HL-60 (cell line): ENCODE data around the gene C19orf47.
A peak's percentile ranks its signal among the peaks of the same experiment; 100 is the strongest.

Experiments used
- DNase-seq, 2 experiments: peaks; one replicate each; pipeline ENCODE4 v3.0.0-alpha.2; 2010 to 2020; ENCODE audit warnings: low read depth in 1 of 2, low spot score in 1 of 2
- H3K27ac ChIP-seq: fragments of 250-450 bp; sonication (Bioruptor Pico); replicated peaks from 2 replicates; pipeline ENCODE4 v1.5.1; 2020; ENCODE audit warnings: mild to moderate bottlenecking, moderate library complexity
- H3K27me3 ChIP-seq: fragments of 250-450 bp; sonication (Bioruptor Pico); 2 replicates; pipeline ENCODE4 v1.5.1; 2021; ENCODE audit warnings: mild to moderate bottlenecking, moderate library complexity; ENCODE audit not compliant: insufficient read depth, poor library complexity, severe bottlenecking
- H3K4me3 ChIP-seq: replicated peaks from 2 replicates; pipeline ENCODE4 v1.5.1; 2011; ENCODE audit warnings: mild to moderate bottlenecking, control low read depth, low read length; ENCODE audit not compliant: insufficient read depth
- GABPA ChIP-seq: IDR thresholded peaks from 2 replicates; pipeline ENCODE4 v1.6.1; 2012; ENCODE audit warnings: low read depth
- POLR2AphosphoS5 ChIP-seq: IDR thresholded peaks from 2 replicates; pipeline ENCODE4 v1.6.1; 2012; ENCODE audit warnings: low read depth
- REST ChIP-seq: IDR thresholded peaks from 2 replicates; pipeline ENCODE4 v1.6.1; 2012; ENCODE audit warnings: low read depth; ENCODE audit not compliant: insufficient replicate concordance
- SPI1 ChIP-seq: IDR thresholded peaks from 2 replicates; pipeline ENCODE4 v1.6.1; 2012; ENCODE audit warnings: low read depth, mild to moderate bottlenecking, borderline replicate concordance
- TF ChIP-seq, protein P1 (sequence below): IDR thresholded peaks from one replicate; pipeline ENCODE4 v1.5.1; 2011; ENCODE audit warnings: low read length, control low read depth, inconsistent platforms; ENCODE audit not compliant: insufficient read depth

The C19orf47 gene

DNA sequence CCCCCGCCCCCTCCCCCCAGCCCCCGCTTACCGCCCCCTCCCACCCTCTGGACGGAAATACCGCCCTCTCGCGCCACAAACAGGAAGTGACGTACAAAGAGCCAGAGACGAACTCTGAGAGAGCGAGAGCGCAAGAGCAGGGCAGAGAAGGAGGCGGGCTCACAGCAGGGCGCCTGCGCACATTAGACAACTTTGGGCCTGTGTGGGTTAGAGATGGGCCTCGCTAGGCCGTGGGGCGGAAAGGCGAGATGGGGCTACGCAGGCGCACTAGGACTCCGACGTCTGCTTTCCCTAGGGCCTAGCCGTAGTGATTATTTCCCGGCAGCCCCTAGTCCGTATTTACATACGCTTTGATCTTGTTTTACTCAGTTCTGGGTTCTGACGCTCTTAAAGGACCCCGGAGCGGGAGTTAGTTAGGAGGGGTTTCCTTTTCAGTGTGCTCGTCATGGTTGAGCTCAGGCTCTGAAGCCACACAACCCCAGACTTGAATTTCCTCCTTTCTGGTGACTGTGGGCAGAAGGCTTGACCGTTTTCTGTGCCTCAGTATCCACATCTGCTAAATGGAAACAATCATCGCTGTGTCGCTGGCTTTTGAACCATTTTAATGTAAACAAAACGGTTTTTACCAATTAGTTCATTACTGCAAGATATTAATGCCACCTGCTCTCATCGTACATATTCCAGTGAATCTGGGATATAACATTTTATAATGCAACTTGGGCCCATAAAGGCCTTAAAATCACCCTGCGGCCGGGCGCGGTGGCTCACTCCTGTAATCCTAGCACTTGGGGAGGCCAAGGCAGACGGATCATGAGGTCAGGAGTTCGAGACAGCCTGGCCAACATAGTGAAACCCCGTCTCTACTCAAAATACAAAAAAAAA, 62.6 kb downstream of the C19orf47 start:
- Histone ChIP-seq H3K4me3 (peak overlapping the region; percentile 77), H3K27me3 (no peaks in the 10 kb centered on the region), H3K27ac (peak overlapping the region; percentile 87)
- TF ChIP-seq POLR2AphosphoS5 (peak; percentile 59; the same call in 1 of the 2 replicates), GABPA (peak; percentile 80), REST (no peak), SPI1 (peak; percentile 35; the same call in 1 of the 2 replicates)
- TF ChIP-seq, protein P1, sequence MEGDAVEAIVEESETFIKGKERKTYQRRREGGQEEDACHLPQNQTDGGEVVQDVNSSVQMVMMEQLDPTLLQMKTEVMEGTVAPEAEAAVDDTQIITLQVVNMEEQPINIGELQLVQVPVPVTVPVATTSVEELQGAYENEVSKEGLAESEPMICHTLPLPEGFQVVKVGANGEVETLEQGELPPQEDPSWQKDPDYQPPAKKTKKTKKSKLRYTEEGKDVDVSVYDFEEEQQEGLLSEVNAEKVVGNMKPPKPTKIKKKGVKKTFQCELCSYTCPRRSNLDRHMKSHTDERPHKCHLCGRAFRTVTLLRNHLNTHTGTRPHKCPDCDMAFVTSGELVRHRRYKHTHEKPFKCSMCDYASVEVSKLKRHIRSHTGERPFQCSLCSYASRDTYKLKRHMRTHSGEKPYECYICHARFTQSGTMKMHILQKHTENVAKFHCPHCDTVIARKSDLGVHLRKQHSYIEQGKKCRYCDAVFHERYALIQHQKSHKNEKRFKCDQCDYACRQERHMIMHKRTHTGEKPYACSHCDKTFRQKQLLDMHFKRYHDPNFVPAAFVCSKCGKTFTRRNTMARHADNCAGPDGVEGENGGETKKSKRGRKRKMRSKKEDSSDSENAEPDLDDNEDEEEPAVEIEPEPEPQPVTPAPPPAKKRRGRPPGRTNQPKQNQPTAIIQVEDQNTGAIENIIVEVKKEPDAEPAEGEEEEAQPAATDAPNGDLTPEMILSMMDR = no peak
- peak; percentile 99 for DNase-seq

GRCh38 chr19:40284501-40285352, 63.5 kb downstream of the C19orf47 start, which contains the start of gene AKT2:
TSS of gene AKT2 (minus strand) at chr19:40285345. CDS start at chr19:40265267, 20,078 bp downstream.
- Histone ChIP-seq H3K27ac (peak within 1 kb of the TSS; percentile 87), H3K27me3 (no peaks in the 10 kb centered on the region), H3K4me3 (peak within 1 kb of the TSS; percentile 77)
- peak in 1 of 2 experiments; percentile 14 for DNase-seq
- no peak for TF ChIP-seq POLR2AphosphoS5
- no peak for TF ChIP-seq SPI1
- TF ChIP-seq REST = no peak
- TF ChIP-seq GABPA = no peak
- TF ChIP-seq, protein P1 = no peak

DNA sequence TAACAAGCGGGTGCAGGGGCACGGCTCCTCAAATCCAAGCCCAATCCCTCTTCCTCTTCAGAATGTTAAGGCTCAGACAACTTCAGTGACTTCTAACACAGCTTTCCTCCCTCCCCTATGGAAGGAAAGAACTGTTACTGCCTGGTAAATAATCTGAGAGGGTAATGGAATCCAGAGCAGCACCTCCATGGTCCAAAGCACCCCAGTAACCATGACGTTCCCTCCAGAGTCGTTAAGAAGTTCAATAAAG, 64.0 kb downstream of the C19orf47 start:
- no peak for DNase-seq
- no peak for TF ChIP-seq POLR2AphosphoS5
- TF ChIP-seq REST = no peak
- no peaks in the 10 kb centered on the region for H3K27me3 ChIP-seq
- H3K4me3 ChIP-seq = peak overlapping the region; percentile 77
- peak overlapping the region; percentile 70 for H3K27ac ChIP-seq
